SK-N-SH (cell line): ENCODE results near the gene MYO9B. TPM values are rescaled to one million over a fixed set of nuclear protein-coding genes. Genes with fewer than 3 reads are reported as not detected.

ENCODE experiments used
- CTCF ChIA-PET: fragments of 300-600, 350-600 bp; formaldehyde crosslinking; extraction: SDS; loops from one replicate; lab custom pipeline; 2021; lab: Yijun Ruan, JAX
- POLR2A ChIA-PET: fragments of 350-600 bp; sonication (Branson Sonifier 250); formaldehyde crosslinking; extraction: SDS; loops from one replicate; lab custom pipeline; 2020; ENCODE audit warnings: antibody characterized with exemption, inconsistent platforms; lab: Yijun Ruan, JAX
- DNase-seq: peaks from one replicate; pipeline ENCODE4 v3.0.0; 2012
- H2AFZ ChIP-seq: fragments of 200-600 bp; sonication (generic); 2 replicates; pipeline ENCODE4 v1.8.1; 2016; ENCODE audit warnings: antibody characterized with exemption, mild to moderate bottlenecking, low read depth
- H3F3A ChIP-seq: fragments of 200-600 bp; sonication (generic); replicated peaks from 2 replicates; pipeline ENCODE3; 2016; ENCODE audit warnings: antibody characterized with exemption, mild to moderate bottlenecking; ENCODE audit not compliant: insufficient read depth
- H3K27ac ChIP-seq, 2 experiments: fragments of 200-500 bp in 1 of 2; fragments of 200-600 bp in 1 of 2; sonication (Bioruptor generic) in 1 of 2; sonication (generic), shearing (Covaris generic) in 1 of 2; 2 replicates each; pipeline versions ENCODE4 v1.5.1 to v1.6.1; 2014 to 2016; ENCODE audit warnings: low read depth in 2 of 2, inconsistent platforms in 1 of 2, low read length in 1 of 2, mild to moderate bottlenecking in 1 of 2, mixed read lengths in 1 of 2
- H3K27me3 ChIP-seq: fragments of 200-600 bp; sonication (generic), shearing (Covaris generic); 2 replicates; pipeline ENCODE4 v1.6.1; 2016; ENCODE audit warnings: mixed run types; ENCODE audit not compliant: insufficient read depth
- H3K36me3 ChIP-seq, 2 experiments: fragments of 200-500 bp in 1 of 2; fragments of 200-600 bp in 1 of 2; sonication (Bioruptor generic) in 1 of 2; sonication (generic) in 1 of 2; replicated peaks in 1 of 2; 2 replicates each; pipeline versions ENCODE3 to v1.5.1; 2014 to 2016; ENCODE audit warnings: low read length in 1 of 2, mild to moderate bottlenecking in 1 of 2; ENCODE audit not compliant: insufficient read depth in 2 of 2, control insufficient read depth in 1 of 2
- H3K4me1 ChIP-seq, 2 experiments: fragments of 200-500 bp in 1 of 2; fragments of 200-600 bp in 1 of 2; sonication (Bioruptor generic) in 1 of 2; sonication (generic), shearing (Covaris generic) in 1 of 2; 2 replicates each; pipeline versions ENCODE4 v1.5.1 to v1.6.1; 2014 to 2016; ENCODE audit warnings: low read depth in 1 of 2, low read length in 1 of 2, mixed run types in 1 of 2; ENCODE audit not compliant: insufficient read depth in 2 of 2, control insufficient read depth in 1 of 2
- H3K4me2 ChIP-seq: fragments of 200-600 bp; sonication (generic), shearing (Covaris generic); 2 replicates; pipeline ENCODE4 v1.6.1; 2017; ENCODE audit warnings: mixed run types
- H3K4me3 ChIP-seq, 2 experiments: fragments of 200-500 bp in 1 of 2; fragments of 200-600 bp in 1 of 2; sonication (Bioruptor generic) in 1 of 2; sonication (generic), shearing (Covaris generic) in 1 of 2; 2 replicates each; pipeline versions ENCODE4 v1.5.1 to v1.8.1; 2014 to 2016; ENCODE audit warnings: low read depth in 2 of 2, inconsistent platforms in 1 of 2, low read length in 1 of 2, mild to moderate bottlenecking in 1 of 2, mixed read lengths in 1 of 2, moderate library complexity in 1 of 2
- H3K79me2 ChIP-seq: fragments of 200-600 bp; sonication (generic); 2 replicates; pipeline ENCODE4 v1.8.1; 2017; ENCODE audit warnings: mild to moderate bottlenecking; ENCODE audit not compliant: insufficient read depth
- H3K9ac ChIP-seq: fragments of 200-600 bp; sonication (generic); 2 replicates; pipeline ENCODE4 v1.6.1; 2017; ENCODE audit warnings: mixed run types
- H3K9me2 ChIP-seq: fragments of 200-600 bp; sonication (generic); 2 replicates; pipeline ENCODE4 v1.6.1; 2017; ENCODE audit warnings: mixed run types
- H3K9me3 ChIP-seq: fragments of 200-600 bp; sonication (generic); 2 replicates; pipeline ENCODE4 v1.6.1; 2017; ENCODE audit warnings: mixed run types, mild to moderate bottlenecking, moderate library complexity
- H4K20me1 ChIP-seq: fragments of 200-600 bp; sonication (generic); 2 replicates; pipeline ENCODE4 v1.6.1; 2017; ENCODE audit warnings: mild to moderate bottlenecking, mixed run types; ENCODE audit not compliant: insufficient read depth
- EZH2phosphoT487 ChIP-seq: fragments of 200-600 bp; sonication (generic); IDR thresholded peaks from 2 replicates; pipeline ENCODE4 v1.6.1; 2017; ENCODE audit warnings: low read depth, mixed run types, mild to moderate bottlenecking, antibody characterized with exemption, moderate library complexity, borderline replicate concordance
- FOSL2 ChIP-seq: IDR thresholded peaks from 2 replicates; pipeline ENCODE4 v1.4.0; 2012; ENCODE audit warnings: low read depth, mild to moderate bottlenecking, moderate library complexity, borderline replicate concordance
- FOXJ3 ChIP-seq: sonication (generic); formaldehyde crosslinking; IDR thresholded peaks from 2 replicates; pipeline ENCODE4 v1.5.1; 2020; ENCODE audit warnings: mild to moderate bottlenecking, missing genetic modification reagents
- FOXM1 ChIP-seq: IDR thresholded peaks from 2 replicates; pipeline ENCODE4 v1.4.0; 2012; ENCODE audit warnings: low read depth, mild to moderate bottlenecking
- JUND ChIP-seq: IDR thresholded peaks from 2 replicates; pipeline ENCODE4 v1.4.0; 2012
- MXI1 ChIP-seq: IDR thresholded peaks from 2 replicates; pipeline ENCODE4 v1.6.1; 2012; ENCODE audit warnings: mild to moderate bottlenecking, low read depth, low read length, improper control_type of control experiment
- NFIC ChIP-seq: IDR thresholded peaks from 2 replicates; pipeline ENCODE4 v1.4.0; 2012; ENCODE audit warnings: borderline replicate concordance
- NRF1 ChIP-seq: IDR thresholded peaks from 2 replicates; pipeline ENCODE4 v1.6.1; 2012; ENCODE audit warnings: low read depth, mild to moderate bottlenecking, low read length
- SMC3 ChIP-seq: IDR thresholded peaks from 2 replicates; pipeline ENCODE4 v1.6.1; 2012; ENCODE audit warnings: low read depth, low read length, improper control_type of control experiment
- TEAD4 ChIP-seq: IDR thresholded peaks from 2 replicates; pipeline ENCODE4 v1.4.0; 2012; ENCODE audit warnings: mild to moderate bottlenecking, borderline replicate concordance; ENCODE audit not compliant: insufficient read depth
- WGBS: methylation state at CpG from one replicate; pipeline ENCODE4 v1.1.6; 2017; ENCODE audit warnings: low lambda C conversion rate; 5-methylcytosine and 5-hydroxymethylcytosine counted together
- polyA plus RNA-seq, 3 experiments: library from polyadenylated mRNA; depleted of rRNA; stranded (reverse); fragments of >200 nt; gene quantifications; 2 replicates each; pipeline ENCODE4 v1.2.3, GENCODE V29; 2012
- TF ChIP-seq, protein P1 (sequence below): fragments of 150-350 bp; IDR thresholded peaks from 2 replicates; pipeline ENCODE4 v1.6.1; 2016; ENCODE audit warnings: mild to moderate bottlenecking, low read depth, low read length
- TF ChIP-seq, protein P2 (sequence below): IDR thresholded peaks from 2 replicates; pipeline ENCODE4 v1.4.0; 2012; ENCODE audit warnings: low read depth, borderline replicate concordance
- TF ChIP-seq, protein P3 (sequence below): IDR thresholded peaks from 2 replicates; pipeline ENCODE4 v1.4.0; 2012; ENCODE audit warnings: low read depth

MYO9B gene
- polyA plus RNA-seq, 1 of the 3 experiments (the other 2 are of a cell fraction): 37.6 TPM

DNA sequence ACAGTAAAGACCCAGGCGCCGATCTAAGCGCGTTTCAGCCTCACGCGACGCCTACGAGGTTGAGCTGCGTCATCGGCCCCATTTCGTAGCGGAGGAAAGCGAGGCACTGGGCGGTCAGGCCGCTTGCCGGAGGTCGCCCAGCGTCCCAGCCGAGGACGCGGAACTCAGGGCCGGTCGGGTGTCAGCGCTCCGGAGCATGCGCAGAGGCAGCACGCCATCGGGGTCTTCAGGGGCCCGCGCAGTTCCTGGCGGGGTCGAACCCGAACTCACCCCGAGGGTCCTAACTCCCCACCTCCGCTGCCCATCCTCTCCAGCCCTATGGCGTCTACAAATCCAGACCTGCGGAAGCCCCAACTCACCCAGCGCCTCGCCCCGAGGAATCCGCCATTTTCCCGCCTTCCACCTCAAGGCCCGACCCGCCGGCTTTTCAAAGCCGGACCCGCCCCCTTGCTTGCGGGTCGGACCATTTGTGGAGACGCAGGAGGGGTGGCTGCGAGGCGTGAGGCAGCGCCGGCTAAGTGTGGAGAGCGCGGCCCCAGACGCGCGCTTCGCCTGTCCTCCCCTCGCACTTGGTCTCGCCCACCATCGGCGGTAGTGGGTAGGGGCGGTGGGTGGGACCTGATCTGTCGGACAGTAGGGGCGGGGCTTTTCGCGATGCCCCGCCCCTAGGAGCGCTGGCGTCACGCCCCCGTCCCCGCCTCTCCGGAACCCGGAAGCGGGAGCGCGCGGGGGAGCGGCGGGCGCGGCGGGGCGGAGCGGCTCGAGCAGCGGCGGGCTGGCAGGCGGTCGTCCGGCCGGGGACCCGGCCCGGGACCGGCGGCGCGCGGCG lies at the start of gene MYO9B, which contains the start of gene HAUS8 (continued):
- TF ChIP-seq, protein P1, sequence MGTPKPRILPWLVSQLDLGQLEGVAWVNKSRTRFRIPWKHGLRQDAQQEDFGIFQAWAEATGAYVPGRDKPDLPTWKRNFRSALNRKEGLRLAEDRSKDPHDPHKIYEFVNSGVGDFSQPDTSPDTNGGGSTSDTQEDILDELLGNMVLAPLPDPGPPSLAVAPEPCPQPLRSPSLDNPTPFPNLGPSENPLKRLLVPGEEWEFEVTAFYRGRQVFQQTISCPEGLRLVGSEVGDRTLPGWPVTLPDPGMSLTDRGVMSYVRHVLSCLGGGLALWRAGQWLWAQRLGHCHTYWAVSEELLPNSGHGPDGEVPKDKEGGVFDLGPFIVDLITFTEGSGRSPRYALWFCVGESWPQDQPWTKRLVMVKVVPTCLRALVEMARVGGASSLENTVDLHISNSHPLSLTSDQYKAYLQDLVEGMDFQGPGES: 0 out of 2 replicates have a peak, but pooled peaks have one; percentile 25
- TF ChIP-seq, protein P2, sequence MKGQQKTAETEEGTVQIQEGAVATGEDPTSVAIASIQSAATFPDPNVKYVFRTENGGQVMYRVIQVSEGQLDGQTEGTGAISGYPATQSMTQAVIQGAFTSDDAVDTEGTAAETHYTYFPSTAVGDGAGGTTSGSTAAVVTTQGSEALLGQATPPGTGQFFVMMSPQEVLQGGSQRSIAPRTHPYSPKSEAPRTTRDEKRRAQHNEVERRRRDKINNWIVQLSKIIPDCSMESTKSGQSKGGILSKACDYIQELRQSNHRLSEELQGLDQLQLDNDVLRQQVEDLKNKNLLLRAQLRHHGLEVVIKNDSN: no peak
- TF ChIP-seq FOXJ3 (no peak), NFIC (no peak), FOXM1 (no peak), NRF1 (peak; percentile 92), FOSL2 (no peak), MXI1 (peak; percentile 85), SMC3 (no peak), TEAD4 (0 out of 2 replicates have a peak, but pooled peaks have one; percentile 40)
- TF ChIP-seq, protein P3, sequence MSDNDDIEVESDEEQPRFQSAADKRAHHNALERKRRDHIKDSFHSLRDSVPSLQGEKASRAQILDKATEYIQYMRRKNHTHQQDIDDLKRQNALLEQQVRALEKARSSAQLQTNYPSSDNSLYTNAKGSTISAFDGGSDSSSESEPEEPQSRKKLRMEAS: peak; percentile 90

DNA sequence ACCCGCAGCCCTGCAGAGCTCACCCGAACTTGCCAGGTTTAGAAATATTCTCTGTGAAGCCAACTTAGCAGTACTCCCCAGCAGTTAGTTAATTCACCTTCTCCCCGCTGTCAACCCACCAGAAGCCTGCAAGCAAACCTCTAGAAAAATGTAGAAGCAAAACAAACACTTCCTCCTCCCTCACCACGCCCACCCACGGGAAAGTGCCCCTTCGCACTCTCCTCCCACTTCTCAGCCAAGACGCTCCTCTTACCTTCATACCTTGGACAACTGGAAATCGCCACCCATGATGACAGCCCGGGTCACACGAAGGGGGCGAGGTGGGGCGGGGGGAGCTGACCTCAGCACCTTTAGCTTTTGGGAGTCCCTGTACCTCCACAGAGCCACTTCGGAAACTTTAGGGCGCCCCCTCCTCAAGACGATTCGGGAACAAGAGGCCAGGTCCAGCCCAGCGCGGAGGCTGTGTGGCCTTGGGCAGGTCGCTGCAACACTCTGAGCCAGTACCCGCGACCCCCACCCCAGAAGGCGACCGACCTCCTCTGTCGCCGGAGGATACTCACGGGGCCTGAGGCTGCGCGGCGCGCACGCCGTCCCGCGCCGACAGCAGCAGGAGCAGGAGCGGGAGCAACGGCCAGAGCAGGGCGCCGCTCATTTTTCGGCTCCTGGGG lies 49.5 kb upstream of the MYO9B start:
- POLR2A ChIA-PET: no interaction called here
- no peak overlapping the region for H3K4me2 ChIP-seq
- CTCF ChIA-PET: interaction anchor here (1.5 kb wide), 1 partner anchor 26 kb away, joined by 4 read pairs; no protein-coding TSS in a partner anchor

More for the DNA sequence above, 49.5 kb upstream of the MYO9B start:
- H3K4me3 ChIP-seq: no peak overlapping the region
- peaks cover 38% of the 10 kb centered on the region for H3K27me3 ChIP-seq
- no peaks in the 10 kb centered on the region for H3F3A ChIP-seq
- WGBS: 10% methylated on average over 19 of the region's 40 CpGs
- no peak overlapping the region for H3K9ac ChIP-seq
- TF ChIP-seq JUND (no peak), EZH2phosphoT487 (no peak), FOSL2 (no peak)
- no peak overlapping the region for H2AFZ ChIP-seq
- H3K36me3 ChIP-seq: no peaks in the 10 kb centered on the region
- no peaks in the 10 kb centered on the region for H3K4me1 ChIP-seq
- H3K27ac ChIP-seq: no peak overlapping the region
- H4K20me1 ChIP-seq: no peaks in the 10 kb centered on the region
- H3K79me2 ChIP-seq: no peaks in the 10 kb centered on the region
- no peaks in the 10 kb centered on the region for H3K9me2 ChIP-seq
- no peak for DNase-seq
- no peaks in the 10 kb centered on the region for H3K9me3 ChIP-seq
